IPS DF 4.7 (cell line): ENCODE measurements around the gene PIK3R2.
"Not testable (repeated sequence)": the region's sequence is repeated elsewhere in the genome, so short reads cannot be mapped to it uniquely, and the experiment has no call there.

Experiments
- DNase-seq: peaks from one replicate; pipeline ENCODE4 v3.0.0-alpha.2; 2013; ENCODE audit warnings: low spot score; ENCODE audit errors: extremely low read depth

PIK3R2 gene

DNA sequence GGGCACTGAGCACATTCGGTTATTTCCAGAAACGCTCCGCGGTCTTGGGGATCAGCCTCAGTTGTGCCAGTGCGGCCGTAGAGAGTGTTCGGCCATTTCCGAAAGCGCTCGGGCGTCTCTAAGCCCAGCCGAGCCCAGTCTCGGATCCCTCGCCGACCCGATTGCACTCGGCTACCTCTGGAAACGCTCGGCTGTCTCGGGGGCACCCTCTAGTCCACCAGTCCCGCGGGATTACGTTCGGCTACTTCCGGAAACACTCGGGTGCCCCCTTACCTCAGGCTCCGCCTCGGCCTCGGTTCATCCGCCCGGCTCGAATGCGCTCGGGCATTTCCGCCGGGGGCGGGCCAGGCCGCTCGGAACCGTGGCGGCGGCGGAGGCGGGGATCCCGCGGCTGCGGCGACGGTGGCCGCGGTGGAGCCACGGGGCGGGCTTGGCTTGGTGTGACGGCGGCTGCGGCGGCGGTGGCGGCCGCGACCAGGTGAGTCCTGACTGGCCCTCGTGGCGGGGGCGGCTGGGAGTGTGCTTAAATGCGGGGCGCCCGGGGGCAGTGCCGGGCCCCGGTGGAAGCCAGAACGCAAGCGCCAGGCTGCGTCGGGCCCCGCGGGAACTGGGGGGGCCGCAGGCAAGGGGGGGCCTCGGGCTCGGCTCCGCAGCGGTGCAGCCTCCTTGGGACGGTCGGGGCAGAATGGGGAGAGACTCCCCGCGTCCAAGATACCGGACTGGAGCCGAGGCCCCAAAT lies at the start of gene PIK3R2:
PIK3R2 (plus strand) TSS at position 347 of the 739 bp plus-strand sequence. CDS start 2,717 bp downstream, outside the sequence.
- peak; percentile 97 for DNase-seq

GRCh38 chr19:18104793-18105131 lies 48.2 kb upstream of the PIK3R2 start:
- DNase-seq = no peak

DNA sequence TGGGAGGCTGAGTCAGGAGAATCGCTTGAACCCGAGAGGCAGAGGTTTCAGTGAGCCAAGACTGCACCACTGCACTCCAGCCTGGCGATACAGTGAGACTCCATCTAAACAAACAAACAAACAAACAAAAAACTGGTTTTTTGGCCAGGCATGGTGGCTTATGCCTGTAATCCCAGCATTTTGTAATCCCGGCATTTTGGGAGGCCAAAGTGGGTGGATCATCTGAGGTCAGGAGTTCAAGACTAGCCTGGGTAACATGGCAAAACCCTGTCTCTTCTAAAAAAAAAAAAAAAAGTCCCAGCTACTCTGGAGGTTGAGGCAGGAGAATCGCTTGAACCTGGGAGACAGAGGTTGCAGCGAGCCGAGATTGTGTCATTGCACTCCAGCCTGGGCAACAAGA lies 47.7 kb upstream of the PIK3R2 start:
- DNase-seq = not testable (repeated sequence)

- no peak for DNase-seq
These were observed 45.7 kb upstream of the PIK3R2 start for GRCh38 chr19:18107235-18107634.

- DNase-seq = no peak
These were observed 44.1 kb upstream of the PIK3R2 start for GRCh38 chr19:18108897-18109296.

DNA sequence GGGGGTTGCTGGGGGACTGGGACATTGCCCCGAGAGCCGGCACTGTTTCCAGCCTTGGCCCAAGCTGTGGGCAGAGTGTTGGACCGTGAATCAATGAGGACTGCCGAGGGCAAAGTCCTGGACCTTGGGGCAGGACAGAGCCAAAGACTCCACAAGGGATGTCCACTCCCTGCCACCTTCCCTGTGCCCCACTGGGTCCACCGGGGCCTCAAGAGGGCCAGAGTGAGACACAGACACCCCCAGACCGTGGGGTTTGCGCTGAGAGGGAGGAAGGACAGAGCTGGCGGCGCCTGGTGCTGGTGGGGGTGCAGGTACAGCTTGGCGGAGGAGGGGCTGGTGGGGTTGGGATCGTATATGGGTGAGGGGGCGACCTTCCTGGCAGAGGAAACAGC lies 43.6 kb upstream of the PIK3R2 start:
- no peak for DNase-seq

- no peak for DNase-seq
These were observed 43.0 kb upstream of the PIK3R2 start for GRCh38 chr19:18109733-18110608.

DNA sequence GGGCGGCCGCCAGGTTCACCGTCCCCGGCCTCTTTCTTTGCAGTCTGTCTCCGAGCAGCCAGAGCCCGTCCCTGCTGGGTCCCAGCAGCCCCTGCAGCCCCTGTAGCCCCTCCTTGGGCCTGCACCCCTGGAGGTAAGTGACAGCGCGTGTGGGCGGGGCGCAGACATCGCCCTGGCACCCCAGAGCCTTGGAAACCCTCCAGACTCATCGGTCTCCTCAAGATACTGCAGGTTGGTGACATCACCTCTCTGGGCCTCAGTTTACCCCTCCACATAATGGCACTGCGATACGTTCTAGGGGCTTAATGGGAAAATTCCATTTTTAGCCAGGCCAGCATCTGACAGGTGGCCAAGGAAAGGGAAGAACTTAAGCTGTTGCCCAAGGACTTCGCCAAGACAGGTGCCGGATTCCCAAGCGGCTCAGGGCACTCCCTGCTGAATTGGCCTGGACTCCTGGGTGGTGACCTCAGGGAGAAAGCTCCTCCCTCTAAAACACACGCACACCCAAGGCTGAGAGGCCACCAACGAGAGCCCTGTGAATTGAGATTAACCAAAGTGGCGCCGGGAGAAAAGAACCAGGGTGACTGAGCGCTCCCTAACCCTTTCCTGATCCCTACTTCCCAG lies 42.2 kb upstream of the PIK3R2 start:
- DNase-seq = no peak

DNA sequence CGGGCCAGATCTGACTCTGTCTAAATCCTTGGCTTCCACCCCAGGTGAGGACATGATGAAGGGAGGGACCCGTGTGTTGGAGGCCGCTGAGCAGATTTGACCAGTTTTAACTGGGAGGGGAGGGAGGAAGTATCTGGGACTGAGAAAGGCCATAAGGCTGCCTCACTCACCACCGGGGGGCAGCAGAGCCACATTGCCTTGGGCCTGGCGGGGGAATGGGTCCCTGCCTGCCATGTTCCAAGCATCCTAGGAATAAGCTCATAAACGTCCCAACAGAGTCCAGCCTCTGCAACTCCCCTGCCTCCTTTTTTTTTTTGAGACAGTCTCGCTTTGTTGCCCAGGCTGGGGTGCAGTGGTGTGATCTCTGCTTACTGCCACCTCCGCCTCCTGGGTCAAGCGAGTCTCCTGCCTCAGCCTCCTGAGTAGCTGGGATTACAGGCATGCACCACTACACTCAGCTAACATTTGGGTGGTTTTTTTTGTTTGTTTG lies 39.9 kb upstream of the PIK3R2 start:
- DNase-seq = no peak

DNA sequence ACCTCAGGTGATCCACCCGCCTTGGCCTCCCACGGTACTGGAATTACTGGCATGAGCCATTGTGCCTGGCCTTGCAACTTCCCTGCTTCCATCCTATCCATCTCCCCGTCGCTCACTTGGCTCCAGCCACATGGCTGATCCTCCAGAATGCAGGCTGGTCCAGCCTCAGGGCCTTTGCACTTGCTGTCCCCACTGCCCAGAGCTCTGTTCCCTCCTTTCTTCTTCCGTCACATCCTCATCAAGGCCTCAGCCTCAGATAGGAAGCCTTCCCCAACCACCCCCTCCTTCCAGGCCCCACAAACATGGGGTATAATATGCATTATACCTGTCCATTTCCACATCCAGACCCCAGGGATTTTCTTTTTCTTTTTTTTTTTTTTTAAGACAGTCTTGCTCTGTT lies 39.1 kb upstream of the PIK3R2 start:
- no peak for DNase-seq

DNA sequence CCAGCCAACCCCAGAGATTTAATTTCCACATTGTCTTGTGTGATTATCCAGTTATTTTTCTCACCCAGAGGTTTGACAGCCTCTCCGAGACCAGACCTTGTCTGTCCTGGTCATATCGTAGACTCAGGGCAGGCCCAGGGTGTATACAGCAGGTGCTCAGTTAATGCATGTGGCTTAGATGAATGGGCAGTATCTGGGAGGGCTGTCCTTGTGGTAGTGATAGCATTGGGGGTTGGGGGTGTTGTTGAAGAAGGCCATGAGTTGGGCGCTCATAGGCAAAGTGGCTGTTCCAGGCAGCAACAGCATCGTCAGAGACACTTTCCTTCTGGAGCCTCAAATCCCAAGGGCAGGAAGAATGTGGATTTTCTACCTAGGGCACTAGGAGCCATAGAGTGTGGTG lies 38.5 kb upstream of the PIK3R2 start:
- no peak for DNase-seq

DNA sequence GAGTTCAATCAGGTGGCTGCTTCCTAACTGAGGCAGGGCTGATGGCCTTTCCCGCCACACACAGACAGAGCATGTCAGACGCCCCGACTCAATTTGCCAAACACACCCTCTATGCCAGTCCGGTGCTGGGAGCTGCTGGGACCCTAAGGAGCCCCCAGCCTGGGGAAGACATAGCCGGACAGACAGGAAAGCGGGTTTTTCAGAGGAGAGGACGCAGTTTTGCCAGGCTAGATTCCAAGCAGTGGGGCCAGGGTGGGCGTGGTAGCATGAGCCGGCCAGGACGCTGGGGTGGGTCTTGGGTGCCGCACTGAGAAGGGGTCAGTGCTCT lies 35.6 kb upstream of the PIK3R2 start:
- no peak for DNase-seq

DNA sequence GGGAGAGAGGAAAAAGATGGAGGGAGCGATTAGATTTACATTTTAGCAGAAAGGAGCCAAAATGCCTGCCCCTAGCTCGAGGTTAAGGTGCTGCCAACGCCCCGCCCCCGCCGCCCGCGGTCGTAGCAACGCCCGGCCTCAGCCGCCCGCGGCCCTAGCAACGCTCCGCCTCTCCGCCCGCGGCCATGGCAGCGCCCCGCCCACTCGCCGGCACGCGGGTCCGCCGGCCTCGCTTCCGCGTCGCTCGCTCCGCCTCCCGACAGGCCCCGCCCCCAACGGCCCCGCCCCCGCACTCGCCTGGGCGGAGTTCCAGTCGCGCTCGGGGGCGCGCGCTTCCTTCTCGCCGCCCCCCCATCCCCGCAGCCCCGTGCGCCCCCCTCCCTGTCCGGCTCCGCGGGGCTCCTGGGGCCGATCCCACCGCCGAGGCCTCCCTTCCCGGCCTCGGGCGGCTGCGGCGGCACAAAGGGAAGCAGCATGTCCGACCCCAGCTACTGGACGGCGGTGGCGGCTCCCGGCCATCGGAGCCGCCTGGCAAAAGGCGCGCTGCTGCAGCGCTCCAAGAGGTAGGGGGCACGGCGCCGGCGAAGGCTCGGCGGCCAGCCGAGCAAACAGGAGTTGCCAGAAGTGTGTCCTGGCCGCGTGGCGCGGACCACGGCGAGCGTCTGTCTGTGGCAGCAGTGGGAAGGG lies 35.1 kb upstream of the PIK3R2 start:
- DNase-seq = no peak

DNA sequence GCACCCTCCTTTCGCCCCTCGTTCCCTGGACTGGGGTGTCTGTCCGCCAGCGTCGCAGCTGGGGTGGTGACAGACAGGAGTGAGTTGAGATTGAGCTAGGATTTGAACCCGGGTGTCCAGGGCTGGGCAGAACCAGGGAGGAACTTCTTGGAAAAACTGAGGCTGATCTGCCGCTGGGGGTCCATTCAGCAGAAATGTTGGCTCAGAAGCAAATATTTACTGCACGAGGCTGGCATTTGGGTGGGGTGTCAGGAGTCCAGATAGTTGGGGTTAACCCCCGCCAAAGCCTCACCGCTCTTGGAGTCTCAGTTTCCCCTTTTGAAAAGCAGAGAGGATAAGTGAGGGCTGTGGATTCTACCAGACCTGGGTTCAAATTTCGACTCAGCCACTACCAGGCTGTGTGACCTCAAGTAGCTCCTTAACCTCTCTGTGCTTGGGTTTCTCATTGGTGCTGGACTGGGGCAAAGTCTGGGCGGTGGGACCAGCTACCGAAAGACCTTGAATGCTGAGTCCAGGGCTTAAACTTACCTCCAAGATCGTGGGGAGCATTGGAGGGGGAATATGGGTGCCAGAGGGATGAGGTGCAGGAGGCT lies 34.4 kb upstream of the PIK3R2 start:
- no peak for DNase-seq

- DNase-seq = no peak
These were observed 33.8 kb upstream of the PIK3R2 start for GRCh38 chr19:18119013-18119716.

GRCh38 chr19:18119717-18120105 lies 33.3 kb upstream of the PIK3R2 start:
- no peak for DNase-seq

GRCh38 chr19:18120127-18120526 lies 32.8 kb upstream of the PIK3R2 start:
- DNase-seq = no peak

DNA sequence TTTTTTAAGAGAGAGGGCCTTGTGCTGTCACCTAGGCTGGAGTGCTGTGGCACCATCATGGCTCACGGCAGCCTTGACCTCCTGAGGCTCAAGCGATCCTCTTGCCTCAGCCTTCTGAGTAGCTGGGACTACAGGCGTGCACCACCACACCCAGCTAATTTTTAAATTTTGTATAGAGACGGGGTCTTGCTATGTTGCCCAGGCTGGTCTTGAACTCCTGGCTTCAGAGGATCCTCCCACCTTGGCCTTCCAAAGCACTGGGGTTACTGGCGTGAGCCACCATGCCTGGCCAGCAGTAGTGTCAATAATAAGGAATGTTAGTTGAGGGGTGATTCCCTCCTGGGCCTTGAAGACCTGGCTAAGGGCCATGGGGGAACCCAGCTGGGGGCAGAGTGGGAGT lies 31.8 kb upstream of the PIK3R2 start:
- DNase-seq = no peak

DNA sequence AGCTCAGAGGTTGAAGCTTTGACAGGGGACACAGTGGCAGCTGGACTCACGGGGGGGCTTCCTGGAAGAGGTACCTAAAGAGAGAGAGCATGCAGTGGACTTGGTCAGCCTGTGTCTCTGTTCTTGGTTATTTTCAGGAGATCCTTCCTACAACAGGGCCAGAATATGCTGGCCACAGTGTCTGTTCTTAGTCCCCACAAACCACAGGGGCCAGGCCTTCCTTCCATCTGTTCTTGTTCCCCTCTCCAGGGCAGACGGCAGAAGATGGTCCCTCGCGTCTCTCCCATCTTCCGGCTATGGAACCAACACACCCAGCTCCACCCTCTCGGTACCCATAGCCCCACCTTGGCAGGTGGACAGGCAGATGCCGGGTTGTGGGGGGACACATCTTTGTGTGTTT lies 30.5 kb upstream of the PIK3R2 start:
- DNase-seq = no peak

- no peak for DNase-seq
These were observed 29.8 kb upstream of the PIK3R2 start for GRCh38 chr19:18122860-18123795.
